ENCODE measurements around the gene DUSP22. TPM values are rescaled to one million over a fixed set of nuclear protein-coding genes. Genes with fewer than 3 reads are reported as not detected.

Gene DUSP22
- total and polyA plus RNA-seq, 9 of the 15 experiments (the other 6 are each of a cell fraction or from before 2014, with no cell fraction given), result 9.3 to 19.4 (median 11.8) TPM

GRCh38 chr6:254016-254415 lies 38.3 kb upstream of the DUSP22 start:
- 3% methylated on average over 8 of the region's 8 CpGs for WGBS (ENCODE audit: insufficient coverage, low coverage, missing lambda C conversion rate)
- Histone ChIP-seq H3K4me2 (ENCODE audit: insufficient read depth, low read length) (no peak overlapping the region), H2AFZ (ENCODE audit: low read depth, low read length) (no peak overlapping the region), H4K20me1 (replicated peaks; ENCODE audit: control insufficient read depth, insufficient read depth, low read length) (no peaks in the 10 kb centered on the region), H3K27ac (ENCODE audit: extremely low read depth, low read depth, low read length) (no peak overlapping the region), H3K79me2 (ENCODE audit: control insufficient read depth, insufficient read depth, low read length) (no peaks in the 10 kb centered on the region), H3K9me3 (replicated peaks; ENCODE audit: control insufficient read depth, insufficient read depth, low read depth, low read length) (no peaks in the 10 kb centered on the region), H3K4me1 (replicated peaks in 1 of 2; ENCODE audit: control insufficient read depth in 2 of 2, insufficient read depth in 2 of 2, low read length in 2 of 2) (no peaks in the 10 kb centered on the region), H3K9me1 (ENCODE audit: control insufficient read depth, insufficient read depth, low read length) (no peaks in the 10 kb centered on the region), H3K4me3 (no peak overlapping the region), H3K36me3 (ENCODE audit: control insufficient read depth, insufficient read depth, low read length) (no peaks in the 10 kb centered on the region), H3K9ac (ENCODE audit: insufficient read depth in 1 of 2, low read depth in 2 of 2, low read length in 2 of 2) (no peak overlapping the region), H3K27me3 (ENCODE audit: control insufficient read depth in 2 of 2, insufficient read depth in 2 of 2, low read length in 2 of 2) (peaks cover 22 to 38% of the 10 kb centered on the region in 2 experiments; a peak in 4 of 5 replicates)
- intact Hi-C loops (cut with micrococcal nuclease), result no loop called here
- ChIA-PET CTCF (ENCODE audit: low intra/inter-chr PET ratio) (interaction anchor here (0.9 kb wide), 1 partner anchor 112 kb away, joined by 4 read pairs; no protein-coding TSS in a partner anchor), POLR2A (interaction anchor here (0.5 kb wide), 1 partner anchor 18 kb away, joined by 3 read pairs; no protein-coding TSS in a partner anchor)
- no TSS peak for BruUV-seq (replicated peaks)
- no peak for DNase-seq (ENCODE audit: extremely low read depth in 1 of 4, low spot score in 3 of 4)
- ATAC-seq, result no peak
- no peak for FAIRE-seq
- in situ Hi-C loops (cut with MboI), result no loop called here
- TF ChIP-seq NCOA2 (IDR thresholded peaks at IDR 0.05; ENCODE audit: partially characterized antibody in 2 of 2), result no peak
- TF ChIP-seq, protein P1, sequence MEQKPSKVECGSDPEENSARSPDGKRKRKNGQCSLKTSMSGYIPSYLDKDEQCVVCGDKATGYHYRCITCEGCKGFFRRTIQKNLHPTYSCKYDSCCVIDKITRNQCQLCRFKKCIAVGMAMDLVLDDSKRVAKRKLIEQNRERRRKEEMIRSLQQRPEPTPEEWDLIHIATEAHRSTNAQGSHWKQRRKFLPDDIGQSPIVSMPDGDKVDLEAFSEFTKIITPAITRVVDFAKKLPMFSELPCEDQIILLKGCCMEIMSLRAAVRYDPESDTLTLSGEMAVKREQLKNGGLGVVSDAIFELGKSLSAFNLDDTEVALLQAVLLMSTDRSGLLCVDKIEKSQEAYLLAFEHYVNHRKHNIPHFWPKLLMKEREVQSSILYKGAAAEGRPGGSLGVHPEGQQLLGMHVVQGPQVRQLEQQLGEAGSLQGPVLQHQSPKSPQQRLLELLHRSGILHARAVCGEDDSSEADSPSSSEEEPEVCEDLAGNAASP (IDR thresholded peaks at IDR 0.05), result no peak
- no peak for TF ChIP-seq PHF21A (IDR thresholded peaks at IDR 0.05; ENCODE audit: borderline replicate concordance, low read depth)
